Gastrocnemius medialis (tissue), 4 donors: ENCODE measurements around the gene EZR. TPM values are rescaled to one million over a fixed set of nuclear protein-coding genes. Genes with fewer than 3 reads are reported as not detected.

Experiments
- ATAC-seq, 2 donors: fragments of 150-250 bp; one replicate each; pipeline ENCODE4 v1.9.1; 2016
- DNase-seq, 2 donors: peaks; one replicate each; pipeline ENCODE4 v3.0.0-alpha.2; 2019
- H3K27ac ChIP-seq, 4 donors: fragments of 200-600 bp; sonication (generic); 1 replicate in 1 of 4; 2 replicates in 3 of 4; pipeline ENCODE4 v1.5.1; 2016 to 2018; ENCODE audit warnings: mild to moderate bottlenecking in 2 of 4, moderate library complexity in 1 of 4
- H3K27me3 ChIP-seq, 3 donors: fragments of 200-600 bp; sonication (generic) in 2 of 3; 1 replicate in 1 of 3; 2 replicates in 2 of 3; pipeline versions ENCODE4 v1.5.1 to v1.6.0; 2016 to 2019; ENCODE audit warnings: mild to moderate bottlenecking in 1 of 3, moderate library complexity in 1 of 3
- H3K36me3 ChIP-seq, 2 donors: fragments of 200-600 bp; sonication (generic) in 1 of 2; one replicate each; pipeline ENCODE4 v1.5.1; 2017 to 2018
- H3K4me1 ChIP-seq, 2 donors: fragments of 200-600 bp; sonication (generic) in 1 of 2; one replicate each; pipeline ENCODE4 v1.5.1; 2016 to 2017; ENCODE audit warnings: mild to moderate bottlenecking in 2 of 2
- H3K4me3 ChIP-seq, 4 donors: fragments of 200-600 bp; sonication (generic) in 3 of 4; 1 replicate in 1 of 4; 2 replicates in 3 of 4; pipeline ENCODE4 v1.5.1; 2016 to 2019; ENCODE audit warnings: mild to moderate bottlenecking in 2 of 4
- H3K9me3 ChIP-seq, 3 donors: fragments of 200-600 bp; sonication (generic) in 2 of 3; 1 replicate in 1 of 3; 2 replicates in 2 of 3; pipeline ENCODE4 v1.5.1; 2016 to 2019
- CTCF ChIP-seq, 5 experiments: fragments of 450-650 bp in 3 of 5; fragments of 200-600 bp in 2 of 5; sonication (generic) in 2 of 5; IDR thresholded peaks in 4 of 5; conservative IDR thresholded peaks in 1 of 5; 1 replicate in 4 of 5; 2 replicates in 1 of 5; pipeline ENCODE4 v1.5.1; 2016 to 2019; ENCODE audit warnings: antibody characterized with exemption in 5 of 5, mild to moderate bottlenecking in 3 of 5, moderate library complexity in 3 of 5
- POLR2A ChIP-seq, 2 donors: fragments of 450-650 bp; IDR thresholded peaks; one replicate each; pipeline ENCODE4 v1.6.1; 2017; ENCODE audit warnings: antibody characterized with exemption in 2 of 2, mild to moderate bottlenecking in 2 of 2, moderate library complexity in 2 of 2
- in situ Hi-C, 4 donors: fragments of 200-750 bp; cut with MboI; loops; one replicate each; pipeline versions ENCODE4 v1.15.0 to v1.8.0; 2017; ENCODE audit warnings: low sequenced_read_pairs in 4 of 4
- intact Hi-C: fragments of 100-400 bp; cut with DNase I; formaldehyde crosslinking; loops from one replicate; pipeline ENCODE4 v1.15.1; 2023; ENCODE audit warnings: low total_unique reads
- total RNA-seq, 4 donors: library from RNA; depleted of rRNA; stranded (reverse); fragments of >200 nt; gene quantifications; one replicate each; pipeline versions ENCODE4 v1.1.0 to v1.2.3, GENCODE V29; 2016

EZR gene
- total RNA-seq, 4 donors from 2014 or later = 18.1 to 54.1 (median 33.6) TPM

DNA sequence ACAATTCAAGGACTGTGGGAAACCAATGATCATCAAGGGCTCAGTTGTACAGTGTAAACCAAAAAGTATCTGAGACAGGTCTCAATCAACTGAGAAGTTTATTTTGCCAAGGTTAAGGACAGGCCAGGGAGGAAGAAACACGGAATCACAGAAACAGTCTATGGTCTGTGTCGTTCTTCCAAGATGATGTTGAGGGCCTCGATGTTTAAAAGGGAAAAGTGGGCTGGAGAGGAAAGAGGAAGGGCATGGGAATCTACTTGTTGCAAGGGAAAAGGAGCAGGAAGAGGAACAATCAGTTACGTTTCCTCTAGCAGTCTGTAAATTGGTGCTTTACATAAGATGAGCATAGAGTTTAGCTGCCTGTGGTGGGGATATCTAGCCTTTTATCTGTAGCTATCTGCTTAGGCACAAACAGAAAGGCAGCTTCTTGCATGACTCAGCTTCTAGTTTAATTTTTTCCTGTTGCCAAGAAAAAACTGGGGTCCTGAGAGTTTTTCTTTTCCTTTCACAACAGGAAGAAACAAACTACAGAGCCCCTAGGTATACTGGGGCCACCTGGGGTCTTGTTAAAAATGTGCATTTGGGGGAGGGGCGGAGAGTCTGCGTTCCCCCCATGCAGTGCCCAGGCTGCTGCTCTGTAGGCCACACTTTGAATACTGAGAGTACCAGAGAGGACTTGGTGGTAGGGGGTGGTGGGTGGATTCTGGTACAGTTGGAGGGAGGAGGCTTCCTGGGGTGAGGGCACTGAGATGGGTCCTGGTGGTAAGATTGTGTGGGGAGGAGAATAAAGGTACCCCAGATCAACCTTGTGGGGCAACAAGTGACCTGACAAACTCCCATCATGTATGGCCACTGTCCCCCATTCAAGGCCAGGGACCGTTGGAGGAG is 35.3 kb upstream of the EZR start:
- TF ChIP-seq CTCF (IDR thresholded peaks at IDR 0.05 in 4 of 5, conservative IDR thresholded peaks at IDR 0.05 in 1 of 5) (no peak), POLR2A (IDR thresholded peaks at IDR 0.05) (no peak)
- Histone ChIP-seq H3K36me3 (no peaks in the 10 kb centered on the region), H3K27ac (no peak overlapping the region), H3K4me1 (peaks cover 0 to 4% of the 10 kb centered on the region in 2 donors), H3K9me3 (no peaks in the 10 kb centered on the region), H3K27me3 (no peaks in the 10 kb centered on the region), H3K4me3 (no peak overlapping the region)
- no peak for DNase-seq
- in situ Hi-C loops (no loop called here), intact Hi-C loops (no loop called here)
- no peak for ATAC-seq

DNA sequence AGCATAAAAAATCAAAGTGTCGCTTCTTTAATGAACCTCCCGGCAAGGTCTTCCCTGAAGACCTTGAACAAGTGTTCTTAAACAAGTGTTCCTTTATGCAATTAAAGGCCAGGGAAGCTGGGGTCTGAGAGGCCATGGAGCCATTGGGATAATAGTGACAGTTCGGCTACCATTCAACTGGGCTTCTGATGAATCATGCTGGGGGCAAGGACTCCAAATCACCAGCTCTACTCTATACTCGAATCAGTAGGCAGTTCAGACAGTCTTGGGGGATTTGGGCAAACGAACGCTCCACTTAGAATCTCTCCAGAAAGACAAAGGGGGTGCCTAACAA is 34.7 kb upstream of the EZR start:
- intact Hi-C loops (no loop called here), in situ Hi-C loops (no loop called here)
- Histone ChIP-seq H3K36me3 (no peaks in the 10 kb centered on the region), H3K4me1 (peaks cover 0 to 4% of the 10 kb centered on the region in 2 donors), H3K27me3 (no peaks in the 10 kb centered on the region), H3K27ac (no peak overlapping the region), H3K9me3 (no peaks in the 10 kb centered on the region), H3K4me3 (no peak overlapping the region)
- DNase-seq (no peak), ATAC-seq (no peak)
- TF ChIP-seq POLR2A (IDR thresholded peaks at IDR 0.05) (no peak), CTCF (IDR thresholded peaks at IDR 0.05 in 4 of 5, conservative IDR thresholded peaks at IDR 0.05 in 1 of 5) (no peak)

GRCh38 chr6:158853072-158853879 is 34.1 kb upstream of the EZR start:
- no peak for ATAC-seq
- intact Hi-C loops = no loop called here
- in situ Hi-C loops = no loop called here
- peaks cover 0 to 4% of the 10 kb centered on the region in 2 donors for H3K4me1 ChIP-seq
- H3K27ac ChIP-seq = no peak overlapping the region
- no peaks in the 10 kb centered on the region for H3K36me3 ChIP-seq
- TF ChIP-seq POLR2A (IDR thresholded peaks at IDR 0.05) = no peak
- TF ChIP-seq CTCF (IDR thresholded peaks at IDR 0.05 in 4 of 5, conservative IDR thresholded peaks at IDR 0.05 in 1 of 5) = no peak
- no peak overlapping the region for H3K4me3 ChIP-seq
- H3K9me3 ChIP-seq = no peaks in the 10 kb centered on the region
- H3K27me3 ChIP-seq = no peaks in the 10 kb centered on the region
- DNase-seq = peak in 1 of 2 donors; percentile 33

DNA sequence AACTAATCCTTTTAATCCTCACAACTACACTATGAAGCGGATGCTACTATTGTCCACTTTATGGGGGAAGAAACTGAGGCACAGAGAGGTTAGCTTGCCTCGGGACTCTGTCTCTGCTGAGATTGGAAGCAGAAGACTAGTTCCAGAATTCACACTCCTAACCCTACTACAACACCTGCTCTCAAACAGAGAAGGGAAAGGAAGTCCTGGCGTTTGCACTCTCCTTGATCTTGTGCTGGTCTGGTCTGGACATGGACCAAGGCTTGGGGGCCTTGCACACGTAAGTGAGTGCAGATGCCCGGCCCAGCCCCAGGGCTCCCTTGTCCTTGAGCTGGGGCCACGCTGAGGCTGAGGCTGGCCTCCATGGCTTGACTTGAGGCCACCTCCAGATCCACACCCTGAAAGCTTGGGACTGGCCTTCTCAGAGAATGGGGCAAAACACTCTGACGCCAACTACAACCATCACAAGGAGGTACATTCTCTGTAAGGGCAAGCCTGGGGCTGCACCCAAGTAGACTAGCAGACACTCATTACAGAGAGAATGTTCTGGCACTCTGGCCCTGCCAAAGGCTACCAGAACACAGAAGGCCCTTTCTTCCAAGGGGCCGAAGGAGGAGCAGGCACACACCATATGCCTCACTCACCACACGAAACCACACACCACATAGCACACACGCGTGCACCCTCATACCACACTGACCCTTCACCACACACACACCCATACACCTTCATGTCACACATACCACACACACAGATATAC is 33.3 kb upstream of the EZR start:
- H3K9me3 ChIP-seq = no peaks in the 10 kb centered on the region
- ATAC-seq = no peak
- in situ Hi-C loops = no loop called here
- H3K27ac ChIP-seq = no peak overlapping the region
- no peak for DNase-seq
- intact Hi-C loops = no loop called here
- H3K27me3 ChIP-seq = no peaks in the 10 kb centered on the region
- H3K36me3 ChIP-seq = no peaks in the 10 kb centered on the region
- no peak overlapping the region for H3K4me3 ChIP-seq
- peaks cover 0 to 4% of the 10 kb centered on the region in 2 donors for H3K4me1 ChIP-seq
- TF ChIP-seq CTCF (IDR thresholded peaks at IDR 0.05 in 4 of 5, conservative IDR thresholded peaks at IDR 0.05 in 1 of 5) (no peak), POLR2A (IDR thresholded peaks at IDR 0.05) (no peak)
